T-helper 17 cell (primary cell): ENCODE data around the gene ZNF592. TPM values are rescaled to one million over a fixed set of nuclear protein-coding genes. Genes with fewer than 3 reads are reported as not detected.

Experiments
- ATAC-seq: fragments of 150-1000 bp; cut with Tn5 transposase; 2 replicates; pipeline ENCODE4 v1.10.0; 2021; ENCODE audit warnings: mild to moderate bottlenecking, moderate library complexity
- DNase-seq, 3 donors: peaks; one replicate each; pipeline versions ENCODE4 v3.0.0 to v3.0.0-alpha.2; 2020 to 2021
- H3K9me3 ChIP-seq: one replicate; pipeline ENCODE4 v1.7.0; 2013; ENCODE audit warnings: low read length, mild to moderate bottlenecking; ENCODE audit not compliant: control insufficient read depth, poor library complexity, severe bottlenecking
- H3K27ac Mint-ChIP-seq: one replicate; pipeline ENCODE4 v1.8.0; 2022; ENCODE audit warnings: mild to moderate bottlenecking, moderate library complexity, mixed read lengths
- H3K27me3 Mint-ChIP-seq: one replicate; pipeline ENCODE4 v1.8.0; 2022; ENCODE audit warnings: mixed read lengths
- H3K36me3 Mint-ChIP-seq: one replicate; pipeline ENCODE4 v1.8.0; 2022; ENCODE audit warnings: low read depth, mixed read lengths
- H3K4me1 Mint-ChIP-seq: one replicate; pipeline ENCODE4 v1.8.0; 2022; ENCODE audit warnings: mild to moderate bottlenecking, mixed read lengths
- H3K4me3 Mint-ChIP-seq: one replicate; pipeline ENCODE4 v1.8.0; 2022; ENCODE audit warnings: mild to moderate bottlenecking, moderate library complexity, mixed read lengths
- total RNA-seq, 4 donors: library from RNA in 2 of 4; stranded (reverse) in 2 of 4; gene quantifications; one replicate each; pipeline ENCODE4 v1.2.3 and lab custom pipeline; 2022 to 2026

Gene ZNF592
- total RNA-seq, 2 donors from 2014 or later, result 33.8 to 36.5 TPM

GRCh38 chr15:84772467-84772866 is 24.1 kb downstream of the ZNF592 start:
- H3K27me3 Mint-ChIP-seq, result no peaks in the 10 kb centered on the region
- H3K9me3 ChIP-seq, result no peaks in the 10 kb centered on the region
- DNase-seq (no peak), ATAC-seq (no peak)
- no peak overlapping the region for H3K27ac Mint-ChIP-seq
- peaks cover 15% of the 10 kb centered on the region for H3K36me3 Mint-ChIP-seq
- H3K4me3 Mint-ChIP-seq, result no peak overlapping the region
- H3K4me1 Mint-ChIP-seq, result peaks cover 33% of the 10 kb centered on the region

GRCh38 chr15:84773716-84774115 is 25.3 kb downstream of the ZNF592 start:
- no peak overlapping the region for H3K4me3 Mint-ChIP-seq
- ATAC-seq (no peak), DNase-seq (no peak)
- no peak overlapping the region for H3K27ac Mint-ChIP-seq
- H3K4me1 Mint-ChIP-seq, result peaks cover 37% of the 10 kb centered on the region
- no peaks in the 10 kb centered on the region for H3K27me3 Mint-ChIP-seq
- H3K9me3 ChIP-seq, result no peaks in the 10 kb centered on the region
- peaks cover 14% of the 10 kb centered on the region for H3K36me3 Mint-ChIP-seq

GRCh38 chr15:84775867-84776449 is 27.6 kb downstream of the ZNF592 start:
- H3K9me3 ChIP-seq, result no peaks in the 10 kb centered on the region
- Mint-ChIP-seq H3K4me1 (peaks cover 30% of the 10 kb centered on the region), H3K36me3 (no peaks in the 10 kb centered on the region), H3K27ac (peak overlapping the region; percentile 67), H3K4me3 (no peak overlapping the region), H3K27me3 (no peaks in the 10 kb centered on the region)
- DNase-seq, result no peak
- ATAC-seq, result no peak

GRCh38 chr15:84778194-84778593 is 29.8 kb downstream of the ZNF592 start:
- no peak for DNase-seq
- no peak for ATAC-seq
- Mint-ChIP-seq H3K36me3 (no peaks in the 10 kb centered on the region), H3K4me3 (no peak overlapping the region), H3K27me3 (no peaks in the 10 kb centered on the region), H3K4me1 (peaks cover 21% of the 10 kb centered on the region), H3K27ac (peak overlapping the region; percentile 67)
- no peaks in the 10 kb centered on the region for H3K9me3 ChIP-seq

- no peak for DNase-seq
- H3K27ac Mint-ChIP-seq, result no peak overlapping the region
- H3K9me3 ChIP-seq, result no peaks in the 10 kb centered on the region
- peaks cover 25% of the 10 kb centered on the region for H3K4me1 Mint-ChIP-seq
- ATAC-seq, result no peak
- no peak overlapping the region for H3K4me3 Mint-ChIP-seq
- no peaks in the 10 kb centered on the region for H3K27me3 Mint-ChIP-seq
- peaks cover 5% of the 10 kb centered on the region for H3K36me3 Mint-ChIP-seq
These were observed 32.1 kb downstream of the ZNF592 start for GRCh38 chr15:84780492-84780891.

- Mint-ChIP-seq H3K36me3 (peaks cover 8% of the 10 kb centered on the region), H3K27me3 (no peaks in the 10 kb centered on the region), H3K4me1 (peaks cover 30% of the 10 kb centered on the region), H3K4me3 (no peak overlapping the region), H3K27ac (no peak overlapping the region)
- H3K9me3 ChIP-seq, result no peaks in the 10 kb centered on the region
- ATAC-seq (no peak), DNase-seq (no peak)
These were observed 33.1 kb downstream of the ZNF592 start for GRCh38 chr15:84781495-84781894.

- no peak overlapping the region for H3K27ac Mint-ChIP-seq
These were observed 34.0 kb downstream of the ZNF592 start for GRCh38 chr15:84782346-84782745.

GRCh38 chr15:84783493-84784251 is 35.3 kb downstream of the ZNF592 start:
- H3K4me1 Mint-ChIP-seq, result peaks cover 30% of the 10 kb centered on the region
- DNase-seq, result no peak
- H3K27ac Mint-ChIP-seq, result no peak overlapping the region
- H3K36me3 Mint-ChIP-seq, result peaks cover 8% of the 10 kb centered on the region
- H3K9me3 ChIP-seq, result no peaks in the 10 kb centered on the region
- H3K4me3 Mint-ChIP-seq, result no peak overlapping the region
- ATAC-seq, result no peak
- H3K27me3 Mint-ChIP-seq, result no peaks in the 10 kb centered on the region

More at GRCh38 chr15:84782346-84782745, 34.0 kb downstream of the ZNF592 start:
- DNase-seq (no peak), ATAC-seq (no peak)
- peaks cover 32% of the 10 kb centered on the region for H3K4me1 Mint-ChIP-seq
- no peaks in the 10 kb centered on the region for H3K27me3 Mint-ChIP-seq
- H3K9me3 ChIP-seq, result no peaks in the 10 kb centered on the region
- H3K36me3 Mint-ChIP-seq, result peaks cover 8% of the 10 kb centered on the region
- no peak overlapping the region for H3K4me3 Mint-ChIP-seq

- peaks cover 8% of the 10 kb centered on the region for H3K36me3 Mint-ChIP-seq
- ATAC-seq, result no peak
- H3K4me1 Mint-ChIP-seq, result peaks cover 25% of the 10 kb centered on the region
- H3K27ac Mint-ChIP-seq, result no peak overlapping the region
- H3K27me3 Mint-ChIP-seq, result no peaks in the 10 kb centered on the region
- H3K4me3 Mint-ChIP-seq, result no peak overlapping the region
- no peak for DNase-seq
- H3K9me3 ChIP-seq, result no peaks in the 10 kb centered on the region
These were observed 35.9 kb downstream of the ZNF592 start for GRCh38 chr15:84784262-84784661.

GRCh38 chr15:84785053-84785452 is 36.7 kb downstream of the ZNF592 start:
- Mint-ChIP-seq H3K27ac (no peak overlapping the region), H3K4me3 (no peak overlapping the region), H3K4me1 (peaks cover 18% of the 10 kb centered on the region), H3K27me3 (no peaks in the 10 kb centered on the region), H3K36me3 (peaks cover 8% of the 10 kb centered on the region)
- ATAC-seq (no peak), DNase-seq (no peak)
- no peaks in the 10 kb centered on the region for H3K9me3 ChIP-seq

- peaks cover 25% of the 10 kb centered on the region for H3K4me1 Mint-ChIP-seq
- H3K27ac Mint-ChIP-seq, result no peak overlapping the region
- no peak for ATAC-seq
- no peak for DNase-seq
- H3K4me3 Mint-ChIP-seq, result no peak overlapping the region
- no peaks in the 10 kb centered on the region for H3K27me3 Mint-ChIP-seq
- no peaks in the 10 kb centered on the region for H3K9me3 ChIP-seq
- H3K36me3 Mint-ChIP-seq, result peaks cover 17% of the 10 kb centered on the region
These were observed 40.1 kb downstream of the ZNF592 start for GRCh38 chr15:84788500-84788899.

- peaks cover 14% of the 10 kb centered on the region for H3K36me3 Mint-ChIP-seq
- no peak overlapping the region for H3K27ac Mint-ChIP-seq
- no peaks in the 10 kb centered on the region for H3K9me3 ChIP-seq
- peaks cover 20% of the 10 kb centered on the region for H3K4me1 Mint-ChIP-seq
- no peaks in the 10 kb centered on the region for H3K27me3 Mint-ChIP-seq
- ATAC-seq (no peak), DNase-seq (no peak)
- no peak overlapping the region for H3K4me3 Mint-ChIP-seq
These were observed 41.4 kb downstream of the ZNF592 start for GRCh38 chr15:84789762-84790161.

GRCh38 chr15:84790676-84791075 is 42.3 kb downstream of the ZNF592 start:
- no peaks in the 10 kb centered on the region for H3K27me3 Mint-ChIP-seq
- no peak overlapping the region for H3K27ac Mint-ChIP-seq
- peaks cover 16% of the 10 kb centered on the region for H3K4me1 Mint-ChIP-seq
- H3K4me3 Mint-ChIP-seq, result no peak overlapping the region
- no peak for ATAC-seq
- H3K9me3 ChIP-seq, result no peaks in the 10 kb centered on the region
- H3K36me3 Mint-ChIP-seq, result peaks cover 14% of the 10 kb centered on the region
- no peak for DNase-seq

GRCh38 chr15:84791763-84792162 is 43.4 kb downstream of the ZNF592 start:
- H3K4me1 Mint-ChIP-seq, result peaks cover 15% of the 10 kb centered on the region
- H3K27me3 Mint-ChIP-seq, result no peaks in the 10 kb centered on the region
- DNase-seq (no peak), ATAC-seq (no peak)
- peak overlapping the region; percentile 43 for H3K4me3 Mint-ChIP-seq
- no peaks in the 10 kb centered on the region for H3K9me3 ChIP-seq
- H3K27ac Mint-ChIP-seq, result no peak overlapping the region
- peaks cover 14% of the 10 kb centered on the region for H3K36me3 Mint-ChIP-seq
